Gastrocnemius medialis (tissue), 4 donors: ENCODE results near the gene NCMAP.

Experiments
- POLR2A ChIP-seq, 2 donors: fragments of 450-650 bp; IDR thresholded peaks; one replicate each; pipeline ENCODE4 v1.6.1; 2017; ENCODE audit warnings: antibody characterized with exemption in 2 of 2, mild to moderate bottlenecking in 2 of 2, moderate library complexity in 2 of 2
- TF ChIP-seq, protein P1 (sequence below), 5 experiments: fragments of 450-650 bp in 3 of 5; fragments of 200-600 bp in 2 of 5; sonication (generic) in 2 of 5; IDR thresholded peaks in 4 of 5; conservative IDR thresholded peaks in 1 of 5; 1 replicate in 4 of 5; 2 replicates in 1 of 5; pipeline ENCODE4 v1.5.1; 2016 to 2019; ENCODE audit warnings: antibody characterized with exemption in 5 of 5, mild to moderate bottlenecking in 3 of 5, moderate library complexity in 3 of 5

DNA sequence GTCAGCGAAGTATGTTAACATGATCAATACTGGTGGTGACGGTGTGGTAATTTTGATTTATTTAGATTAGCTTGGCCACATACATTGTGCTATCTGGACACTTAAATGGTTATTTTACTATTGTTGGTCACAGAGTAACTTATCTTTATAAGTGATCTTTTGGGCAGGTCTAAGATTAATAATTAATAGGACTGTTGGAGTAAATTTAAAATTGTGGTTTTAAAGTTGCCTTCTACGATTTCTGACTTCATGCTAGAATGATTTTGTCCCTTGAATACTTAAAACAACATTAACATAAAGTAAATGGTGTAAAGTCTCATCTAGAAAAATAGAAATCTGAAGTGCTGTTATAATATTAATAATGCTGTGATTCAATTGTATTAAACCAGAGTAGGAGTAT, 101.9 kb downstream of the NCMAP start:
- TF ChIP-seq, protein P1, sequence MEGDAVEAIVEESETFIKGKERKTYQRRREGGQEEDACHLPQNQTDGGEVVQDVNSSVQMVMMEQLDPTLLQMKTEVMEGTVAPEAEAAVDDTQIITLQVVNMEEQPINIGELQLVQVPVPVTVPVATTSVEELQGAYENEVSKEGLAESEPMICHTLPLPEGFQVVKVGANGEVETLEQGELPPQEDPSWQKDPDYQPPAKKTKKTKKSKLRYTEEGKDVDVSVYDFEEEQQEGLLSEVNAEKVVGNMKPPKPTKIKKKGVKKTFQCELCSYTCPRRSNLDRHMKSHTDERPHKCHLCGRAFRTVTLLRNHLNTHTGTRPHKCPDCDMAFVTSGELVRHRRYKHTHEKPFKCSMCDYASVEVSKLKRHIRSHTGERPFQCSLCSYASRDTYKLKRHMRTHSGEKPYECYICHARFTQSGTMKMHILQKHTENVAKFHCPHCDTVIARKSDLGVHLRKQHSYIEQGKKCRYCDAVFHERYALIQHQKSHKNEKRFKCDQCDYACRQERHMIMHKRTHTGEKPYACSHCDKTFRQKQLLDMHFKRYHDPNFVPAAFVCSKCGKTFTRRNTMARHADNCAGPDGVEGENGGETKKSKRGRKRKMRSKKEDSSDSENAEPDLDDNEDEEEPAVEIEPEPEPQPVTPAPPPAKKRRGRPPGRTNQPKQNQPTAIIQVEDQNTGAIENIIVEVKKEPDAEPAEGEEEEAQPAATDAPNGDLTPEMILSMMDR (IDR thresholded peaks at IDR 0.05 in 4 of 5, conservative IDR thresholded peaks at IDR 0.05 in 1 of 5), result no peak
- TF ChIP-seq POLR2A (IDR thresholded peaks at IDR 0.05), result no peak
